Measurements from ENCODE around the gene SUMF1. TPM values are rescaled to one million over a fixed set of nuclear protein-coding genes. Genes with fewer than 3 reads are reported as not detected.

The SUMF1 gene
- total RNA-seq (2012; rRNA removed) (25.0 and 26.3 TPM in 2 replicates), polyA plus RNA-seq (2012; rRNA removed) (30.0 and 38.4 TPM in 2 replicates), Bru-seq, nascent RNA (percentile 67 among the genes with signal in this experiment), BruChase-seq, experiment 1, labeled RNA remaining after a 6-hour chase (percentile 69 among the genes with signal in this experiment), BruChase-seq, experiment 2, labeled RNA remaining after a 2-hour chase (percentile 70 among the genes with signal in this experiment)
- 23.3 and 33.8 TPM in 2 replicates for polyA plus RNA-seq (2012; cell fraction: cytosol; rRNA removed)
- 11.4 and 14.4 TPM in 2 replicates for polyA plus RNA-seq (2012; cell fraction: nucleus; rRNA removed; ENCODE audit: low replicate concordance)
- long read RNA-seq, transcript SUMF1-202 (8 exons, 1,447 nt): minor isoform, 6 of 188 reads
- long read RNA-seq, transcript SUMF1-203 (8 exons, 1,128 nt): minor isoform, 5 of 188 reads
- long read RNA-seq, transcript SUMF1-201 (9 exons, 2,159 nt): major isoform, 159 of 188 reads
- long read RNA-seq, partial matches to known transcripts: 2 of 188 reads
- long read RNA-seq, other reads (novel, unspliced or antisense): 16 of 188 reads

DNA sequence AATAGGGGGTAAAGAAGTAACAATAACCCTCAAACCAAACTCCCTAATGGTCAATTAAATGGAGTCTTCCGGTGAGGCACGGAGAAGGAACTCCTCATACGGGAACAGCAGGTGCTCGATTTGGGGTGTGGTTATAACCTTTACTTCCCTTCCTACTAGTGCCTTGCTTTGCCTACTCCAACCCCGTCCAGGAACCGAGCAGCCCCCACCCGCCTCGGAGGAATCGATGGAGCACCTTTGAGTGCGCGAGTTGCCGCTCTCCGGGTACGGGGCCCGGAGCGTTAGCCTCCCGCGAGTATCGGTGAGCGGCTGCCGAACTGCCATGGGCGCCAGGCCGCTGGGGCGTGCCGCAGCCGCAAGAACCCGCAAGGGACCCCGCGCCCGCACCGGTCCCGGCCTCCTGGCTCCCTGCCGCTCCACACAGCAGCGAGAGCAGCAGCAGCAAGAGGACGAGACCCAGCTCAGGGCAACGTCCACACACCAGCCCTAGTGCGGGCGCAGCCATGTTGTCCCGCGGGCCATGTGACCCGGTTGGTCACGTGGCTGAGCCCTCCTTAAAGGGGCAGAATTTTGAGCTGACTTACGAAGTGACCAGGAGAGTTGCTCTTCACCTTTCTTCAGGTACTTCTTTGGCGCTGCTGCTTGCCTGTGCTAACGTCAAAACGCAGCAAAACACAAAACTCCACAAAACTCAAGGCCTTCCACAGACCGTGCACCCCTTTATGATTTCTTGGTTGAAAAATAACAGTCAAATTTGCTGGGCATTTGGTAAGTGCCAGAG lies at the start of gene SUMF1:
TSS of gene SUMF1 (minus strand) at position 529 of the 781 bp plus-strand sequence. CDS start at position 505, 24 bp downstream.
- peaks cover 6 to 7% of the 10 kb centered on the region in 2 experiments for H3K79me1 ChIP-seq (ENCODE audit: low read depth in 1 of 2, low read length in 2 of 2)
- intact Hi-C loops (cut with micrococcal nuclease) (loop anchor here (2.0 kb wide), 1 partner anchor 26 kb away; the partner anchor contains the start of gene ITPR1), in situ Hi-C loops (cut with MboI; ENCODE audit: low sequenced_read_pairs) (no loop called here), dilution Hi-C loops (cut with HindIII; ENCODE audit: low sequenced_read_pairs, unreplicated experiment) (no loop called here)
- no peaks in the 10 kb centered on the region for H3K9me1 ChIP-seq (ENCODE audit: insufficient read depth, low read length)
- H3K27me3 ChIP-seq (ENCODE audit: control insufficient read depth, insufficient read depth, low read length): peaks cover 6% of the 10 kb centered on the region; the same call in 1 of the 2 replicates
- H2BK15ac ChIP-seq (ENCODE audit: low read depth, low read length): peak within 1 kb of the TSS; percentile 31; the same call in 1 of the 3 replicates
- no peaks in the 10 kb centered on the region for H3K36me3 ChIP-seq (ENCODE audit: control insufficient read depth, insufficient read depth, low read length)
- POLR2A ChIA-PET (ENCODE audit: unreplicated experiment): interaction anchor here (1.5 kb wide), 1 partner anchor 27 kb away, joined by 5 read pairs; the partner anchor contains the start of gene ITPR1
- DNase-seq (peak; percentile 70), ATAC-seq (ENCODE audit: low read depth) (peak; percentile 98)
- peak within 1 kb of the TSS; percentile 50 for H3K18ac ChIP-seq (ENCODE audit: low read depth, low read length)
- peak within 1 kb of the TSS; percentile 96 for H2AFZ ChIP-seq (replicated peaks; ENCODE audit: low read length, poor library complexity)
- CTCF ChIA-PET: no interaction called here
- peak within 1 kb of the TSS; percentile 64 for H3K27ac ChIP-seq (ENCODE audit: insufficient read depth, low read length)
- TF ChIP-seq FOS (IDR thresholded peaks at IDR 0.05; ENCODE audit: low read depth, low read length) (peak; percentile 44; the same call in 1 of the 2 replicates), RAD21 (IDR thresholded peaks at IDR 0.05; ENCODE audit: low read length) (no peak), MXI1 (IDR thresholded peaks at IDR 0.05; ENCODE audit: borderline replicate concordance, low read depth, low read length) (peak; percentile 68), MAZ (IDR thresholded peaks at IDR 0.05; ENCODE audit: borderline replicate concordance, low read depth, low read length) (no peak), POLR2A (IDR thresholded peaks at IDR 0.05; ENCODE audit: low read depth, low read length) (peak; percentile 80; the same call in 1 of the 2 replicates), BHLHE40 (IDR thresholded peaks at IDR 0.05; ENCODE audit: low read depth, low read length) (peak; percentile 71; the same call in 1 of the 2 replicates)
- TF ChIP-seq, protein P1, sequence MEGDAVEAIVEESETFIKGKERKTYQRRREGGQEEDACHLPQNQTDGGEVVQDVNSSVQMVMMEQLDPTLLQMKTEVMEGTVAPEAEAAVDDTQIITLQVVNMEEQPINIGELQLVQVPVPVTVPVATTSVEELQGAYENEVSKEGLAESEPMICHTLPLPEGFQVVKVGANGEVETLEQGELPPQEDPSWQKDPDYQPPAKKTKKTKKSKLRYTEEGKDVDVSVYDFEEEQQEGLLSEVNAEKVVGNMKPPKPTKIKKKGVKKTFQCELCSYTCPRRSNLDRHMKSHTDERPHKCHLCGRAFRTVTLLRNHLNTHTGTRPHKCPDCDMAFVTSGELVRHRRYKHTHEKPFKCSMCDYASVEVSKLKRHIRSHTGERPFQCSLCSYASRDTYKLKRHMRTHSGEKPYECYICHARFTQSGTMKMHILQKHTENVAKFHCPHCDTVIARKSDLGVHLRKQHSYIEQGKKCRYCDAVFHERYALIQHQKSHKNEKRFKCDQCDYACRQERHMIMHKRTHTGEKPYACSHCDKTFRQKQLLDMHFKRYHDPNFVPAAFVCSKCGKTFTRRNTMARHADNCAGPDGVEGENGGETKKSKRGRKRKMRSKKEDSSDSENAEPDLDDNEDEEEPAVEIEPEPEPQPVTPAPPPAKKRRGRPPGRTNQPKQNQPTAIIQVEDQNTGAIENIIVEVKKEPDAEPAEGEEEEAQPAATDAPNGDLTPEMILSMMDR (conservative IDR thresholded peaks at IDR 0.05; ENCODE audit: low read depth, low read length): no peak
- TF ChIP-seq, protein P2, sequence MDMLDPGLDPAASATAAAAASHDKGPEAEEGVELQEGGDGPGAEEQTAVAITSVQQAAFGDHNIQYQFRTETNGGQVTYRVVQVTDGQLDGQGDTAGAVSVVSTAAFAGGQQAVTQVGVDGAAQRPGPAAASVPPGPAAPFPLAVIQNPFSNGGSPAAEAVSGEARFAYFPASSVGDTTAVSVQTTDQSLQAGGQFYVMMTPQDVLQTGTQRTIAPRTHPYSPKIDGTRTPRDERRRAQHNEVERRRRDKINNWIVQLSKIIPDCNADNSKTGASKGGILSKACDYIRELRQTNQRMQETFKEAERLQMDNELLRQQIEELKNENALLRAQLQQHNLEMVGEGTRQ (IDR thresholded peaks at IDR 0.05; ENCODE audit: low read depth, low read length): peak; percentile 100
- 0% methylated on average over 34 of the region's 47 CpGs; no CpG with 5 or more reads in 1 of the 2 experiments for WGBS, 2 experiments (ENCODE audit: extremely low coverage in 2 of 2, insufficient read length in 1 of 2)
- peak within 1 kb of the TSS; percentile 70 for H3K56ac ChIP-seq (ENCODE audit: extremely low read depth, insufficient read depth, low read length)
- H3K4me2 ChIP-seq (ENCODE audit: low read depth, low read length): peak within 1 kb of the TSS; percentile 89
- peak within 1 kb of the TSS; percentile 77 for H3K4ac ChIP-seq (ENCODE audit: low read depth, low read length)
- peak within 1 kb of the TSS; percentile 56 for H3K4me3 ChIP-seq (ENCODE audit: insufficient read depth, low read depth, low read length)
- H2BK20ac ChIP-seq (ENCODE audit: low read depth, low read length): 0 out of 2 replicates have a peak within 1 kb of the TSS, but pooled peaks have one; percentile 23
- H3K9me3 ChIP-seq (ENCODE audit: control insufficient read depth, insufficient read depth, low read length): no peaks in the 10 kb centered on the region
- H4K91ac ChIP-seq (ENCODE audit: insufficient read depth, low read depth, low read length): peak within 1 kb of the TSS; percentile 80
- H2BK5ac ChIP-seq (ENCODE audit: low read depth, low read length, poor library complexity, severe bottlenecking): peak within 1 kb of the TSS; percentile 59
- H4K20me1 ChIP-seq (ENCODE audit: insufficient read depth, low read length): no peaks in the 10 kb centered on the region
- H2BK120ac ChIP-seq (ENCODE audit: low read depth, low read length): peak within 1 kb of the TSS; percentile 48; the same call in 1 of the 2 replicates
- H3K4me1 ChIP-seq (ENCODE audit: control insufficient read depth, insufficient read depth, low read length): no peaks in the 10 kb centered on the region
- H3K14ac ChIP-seq (replicated peaks; ENCODE audit: low read depth, low read length): peak within 1 kb of the TSS; percentile 43
- H3K9ac ChIP-seq (ENCODE audit: low read depth, low read length): peak within 1 kb of the TSS; percentile 76
- H3K23ac ChIP-seq (ENCODE audit: low read depth, low read length): 0 out of 2 replicates have a peak within 1 kb of the TSS, but pooled peaks have one; percentile 25
- H4K5ac ChIP-seq (ENCODE audit: low read depth, low read length): peak within 1 kb of the TSS; percentile 94
- peak within 1 kb of the TSS; percentile 29 for H2AK9ac ChIP-seq (replicated peaks; ENCODE audit: low read depth, low read length, poor library complexity)
- BruUV-seq (replicated peaks): no TSS peak
- H4K8ac ChIP-seq (ENCODE audit: low read depth in 2 of 2, low read length in 2 of 2): peak within 1 kb of the TSS; percentile 95 to 99
- no peak within 1 kb of the TSS for H2AK5ac ChIP-seq (ENCODE audit: low read depth, low read length)
